Activated CD8-positive, alpha-beta T cell treated with anti-CD3 and anti-CD28 coated beads for 36 hours (primary cell): ENCODE measurements around the gene CENPT. TPM values are rescaled to one million over a fixed set of nuclear protein-coding genes. Genes with fewer than 3 reads are reported as not detected.
A peak's percentile ranks its signal among the peaks of the same experiment; 100 is the strongest.

ENCODE experiments used
- ATAC-seq: fragments of 200-7000 bp; cut with Tn5 transposase; one replicate; pipeline ENCODE4 v1.10.0; 2021; ENCODE audit warnings: mild to moderate bottlenecking, moderate library complexity
- CTCF ChIA-PET: fragments of 350-600 bp; sonication (Branson Sonifier 250); formaldehyde crosslinking; loops from one replicate; lab custom pipeline; 2021; ENCODE audit warnings: antibody characterized with exemption; lab: Charles Lee
- POLR2A ChIA-PET: fragments of 350-600 bp; sonication (Branson Sonifier 250); formaldehyde crosslinking; loops from one replicate; lab custom pipeline; 2021; ENCODE audit warnings: antibody characterized with exemption; lab: Charles Lee
- DNase-seq: peaks from one replicate; pipeline ENCODE4 v3.0.0-alpha.2; 2020
- H3K27ac Mint-ChIP-seq: one replicate; pipeline ENCODE4 v1.8.0; 2021; ENCODE audit warnings: mild to moderate bottlenecking, mixed read lengths
- H3K27me3 Mint-ChIP-seq: one replicate; pipeline ENCODE4 v1.8.0; 2021; ENCODE audit warnings: mixed read lengths
- H3K36me3 Mint-ChIP-seq: one replicate; pipeline ENCODE4 v1.8.0; 2021; ENCODE audit warnings: low read depth, mixed read lengths
- H3K4me1 Mint-ChIP-seq: one replicate; pipeline ENCODE4 v1.8.0; 2021; ENCODE audit warnings: low read depth, mixed read lengths
- H3K4me3 Mint-ChIP-seq: one replicate; pipeline ENCODE4 v1.8.0; 2021; ENCODE audit warnings: mild to moderate bottlenecking, moderate library complexity, mixed read lengths
- H3K9me3 Mint-ChIP-seq: one replicate; pipeline ENCODE4 v1.8.0; 2021; ENCODE audit warnings: mixed read lengths
- CTCF ChIP-seq: fragments of 200-600 bp; IDR thresholded peaks from one replicate; pipeline ENCODE4 v1.8.0; 2022; ENCODE audit warnings: antibody characterized with exemption, mild to moderate bottlenecking
- intact Hi-C: fragments of 100-400 bp; cut with micrococcal nuclease; formaldehyde crosslinking; loops from one replicate; pipeline ENCODE4 v1.10.0; 2022
- total RNA-seq, 2 experiments: library from RNA; stranded (reverse); gene quantifications; one replicate each; pipeline ENCODE4 v1.2.3, GENCODE V29; 2021

The CENPT gene
- total RNA-seq, 2 experiments from 2014 or later, result 40.4 to 42.2 TPM

- ATAC-seq (no peak), DNase-seq (no peak)
- H3K4me3 Mint-ChIP-seq, result peak overlapping the region; percentile 93
- H3K27me3 Mint-ChIP-seq, result no peaks in the 10 kb centered on the region
- POLR2A ChIA-PET, result interaction anchor here (0.7 to 3.9 kb wide), 10 partner anchors 9 to 271 kb away, joined by 3 to 22 read pairs (median 4); partner anchors contain the start of genes NRN1L, RANBP10 and TSNAXIP1
- no peaks in the 10 kb centered on the region for H3K9me3 Mint-ChIP-seq
- H3K4me1 Mint-ChIP-seq, result peaks cover 39% of the 10 kb centered on the region
- CTCF ChIA-PET, result interaction anchor here (1.5 to 2.1 kb wide), 3 partner anchors 21 to 35 kb away, joined by 3 to 14 read pairs (median 5); no protein-coding TSS in a partner anchor
- intact Hi-C loops, result no loop called here
- H3K27ac Mint-ChIP-seq, result peak overlapping the region; percentile 79
- H3K36me3 Mint-ChIP-seq, result peaks cover 27% of the 10 kb centered on the region
- no peak for TF ChIP-seq CTCF
These were observed 625 bp upstream of the CENPT start for GRCh38 chr16:67848118-67848517.

GRCh38 chr16:67846320-67847063, 1.0 kb downstream of the CENPT start, which contains the start of gene NUTF2:
Gene NUTF2 (plus strand): TSS chr16:67846933. CDS start chr16:67865131, 18,198 bp downstream.
- ATAC-seq (peak; percentile 71), DNase-seq (peak; percentile 97)
- intact Hi-C loops, result no loop called here
- H3K27ac Mint-ChIP-seq, result peak within 1 kb of the TSS; percentile 94
- peaks cover 28% of the 10 kb centered on the region for H3K36me3 Mint-ChIP-seq
- peaks cover 41% of the 10 kb centered on the region for H3K4me1 Mint-ChIP-seq
- ChIA-PET POLR2A (interaction anchor here (0.6 to 3.9 kb wide), 9 partner anchors 9 to 365 kb away, joined by 3 to 22 read pairs (median 3); partner anchors contain the start of gene ATP6V0D1), CTCF (interaction anchor here (0.8 to 4.1 kb wide), 5 partner anchors 9 to 325 kb away, joined by 3 to 30 read pairs (median 5); partner anchors contain the start of gene NRN1L)
- H3K27me3 Mint-ChIP-seq, result no peaks in the 10 kb centered on the region
- TF ChIP-seq CTCF, result no peak
- H3K4me3 Mint-ChIP-seq, result peak within 1 kb of the TSS; percentile 93
- no peaks in the 10 kb centered on the region for H3K9me3 Mint-ChIP-seq

- ChIA-PET POLR2A (interaction anchor here (0.6 to 3.9 kb wide), 8 partner anchors 9 to 365 kb away, joined by 3 to 22 read pairs (median 3); partner anchors contain the start of gene ATP6V0D1), CTCF (interaction anchor here (0.8 to 4.1 kb wide), 4 partner anchors 10 to 38 kb away, joined by 3 to 30 read pairs (median 5); partner anchors contain the start of gene NRN1L)
- H3K27ac Mint-ChIP-seq, result peak overlapping the region; percentile 94
- DNase-seq, result no peak
- H3K36me3 Mint-ChIP-seq, result peaks cover 28% of the 10 kb centered on the region
- TF ChIP-seq CTCF, result no peak
- H3K27me3 Mint-ChIP-seq, result no peaks in the 10 kb centered on the region
- H3K4me1 Mint-ChIP-seq, result peaks cover 42% of the 10 kb centered on the region
- no peaks in the 10 kb centered on the region for H3K9me3 Mint-ChIP-seq
- intact Hi-C loops, result no loop called here
- peak overlapping the region; percentile 93 for H3K4me3 Mint-ChIP-seq
- no peak for ATAC-seq
These were observed 1.5 kb downstream of the CENPT start for GRCh38 chr16:67846063-67846319.

- ChIA-PET POLR2A (interaction anchor here (0.6 to 3.9 kb wide), 8 partner anchors 10 to 364 kb away, joined by 3 to 22 read pairs (median 4); partner anchors contain the start of gene ATP6V0D1), CTCF (interaction anchor here (0.8 to 4.1 kb wide), 9 partner anchors 8 to 96 kb away, joined by 3 to 30 read pairs (median 5); partner anchors contain the start of genes NRN1L, RANBP10 and TSNAXIP1)
- no peak for ATAC-seq
- Mint-ChIP-seq H3K36me3 (peaks cover 28% of the 10 kb centered on the region), H3K4me1 (peaks cover 42% of the 10 kb centered on the region), H3K4me3 (peak overlapping the region; percentile 93), H3K27me3 (no peaks in the 10 kb centered on the region), H3K27ac (peak overlapping the region; percentile 94), H3K9me3 (no peaks in the 10 kb centered on the region)
- DNase-seq, result peak; percentile 13
- TF ChIP-seq CTCF, result no peak
- intact Hi-C loops, result no loop called here
These were observed 2.0 kb downstream of the CENPT start for GRCh38 chr16:67845291-67846062.
